ENCODE results near the gene ZMYND8. TPM values are rescaled to one million over a fixed set of nuclear protein-coding genes. Genes with fewer than 3 reads are reported as not detected.

Gene ZMYND8
- total and polyA plus RNA-seq, 7 donors = 7.8 to 46.0 (median 24.8) TPM

GRCh38 chr20:47213966-47214365 is 142.5 kb downstream of the ZMYND8 start:
- Histone ChIP-seq H3K27ac (no peak overlapping the region), H3K4me3 (no peak overlapping the region), H3K9me3 (no peaks in the 10 kb centered on the region), H3K36me3 (peaks cover 0 to 98% (median 38%) of the 10 kb centered on the region in 4 donors), H3K27me3 (no peaks in the 10 kb centered on the region), H3K4me1 (peaks cover 0 to 10% (median 0%) of the 10 kb centered on the region in 4 donors)
- TF ChIP-seq POLR2AphosphoS5 (IDR thresholded peaks at IDR 0.05) = no peak
- TF ChIP-seq CTCF (IDR thresholded peaks at IDR 0.05) = no peak
- TF ChIP-seq POLR2A (IDR thresholded peaks at IDR 0.05) = no peak
- TF ChIP-seq EP300 (IDR thresholded peaks at IDR 0.05) = no peak
- intact Hi-C loops (cut with DNase I) = no loop called here
- 95 to 97% methylated on average over 9 of the region's 9 CpGs for WGBS, 2 donors
- DNase-seq = no peak

- peaks cover 0 to 95% (median 41%) of the 10 kb centered on the region in 4 donors for H3K36me3 ChIP-seq
- WGBS, 2 donors = 91 to 92% methylated on average over 9 of the region's 9 CpGs
- intact Hi-C loops (cut with DNase I) = no loop called here
These were observed 143.8 kb downstream of the ZMYND8 start for GRCh38 chr20:47212606-47213207.

GRCh38 chr20:47211036-47211435 is 145.5 kb downstream of the ZMYND8 start:
- TF ChIP-seq EP300 (IDR thresholded peaks at IDR 0.05) (no peak), POLR2AphosphoS5 (IDR thresholded peaks at IDR 0.05) (no peak), CTCF (IDR thresholded peaks at IDR 0.05) (no peak), POLR2A (IDR thresholded peaks at IDR 0.05) (no peak)
- intact Hi-C loops (cut with DNase I) = no loop called here
- Histone ChIP-seq H3K4me3 (no peak overlapping the region), H3K27ac (no peak overlapping the region), H3K36me3 (peaks cover 0 to 79% (median 41%) of the 10 kb centered on the region in 4 donors), H3K9me3 (no peaks in the 10 kb centered on the region), H3K27me3 (no peaks in the 10 kb centered on the region), H3K4me1 (no peaks in the 10 kb centered on the region)
- 93 to 95% methylated on average over 7 of the region's 7 CpGs for WGBS, 2 donors
- no peak for DNase-seq

More at GRCh38 chr20:47212606-47213207, 143.8 kb downstream of the ZMYND8 start:
- H3K4me3 ChIP-seq = no peak overlapping the region
- no peak for DNase-seq
- H3K9me3 ChIP-seq = no peaks in the 10 kb centered on the region
- TF ChIP-seq CTCF (IDR thresholded peaks at IDR 0.05) (no peak), POLR2A (IDR thresholded peaks at IDR 0.05) (no peak), POLR2AphosphoS5 (IDR thresholded peaks at IDR 0.05) (no peak)
- no peak overlapping the region for H3K27ac ChIP-seq
- no peaks in the 10 kb centered on the region for H3K27me3 ChIP-seq
- peaks cover 0 to 1% (median 0%) of the 10 kb centered on the region in 4 donors for H3K4me1 ChIP-seq

GRCh38 chr20:47210470-47210869 is 146.0 kb downstream of the ZMYND8 start:
- no peaks in the 10 kb centered on the region for H3K27me3 ChIP-seq
- H3K9me3 ChIP-seq = no peaks in the 10 kb centered on the region
- DNase-seq = no peak
- H3K4me3 ChIP-seq = no peak overlapping the region
- H3K27ac ChIP-seq = no peak overlapping the region
- intact Hi-C loops (cut with DNase I) = no loop called here
- H3K4me1 ChIP-seq = no peaks in the 10 kb centered on the region
- no peak for TF ChIP-seq CTCF (IDR thresholded peaks at IDR 0.05)
- TF ChIP-seq EP300 (IDR thresholded peaks at IDR 0.05) = no peak
- no peak for TF ChIP-seq POLR2A (IDR thresholded peaks at IDR 0.05)
- TF ChIP-seq POLR2AphosphoS5 (IDR thresholded peaks at IDR 0.05) = no peak
- peaks cover 0 to 73% (median 41%) of the 10 kb centered on the region in 4 donors for H3K36me3 ChIP-seq
- 96 to 97% methylated on average over 13 of the region's 13 CpGs for WGBS, 2 donors

- no peak for DNase-seq
- 96 to 97% methylated on average over 17 of the region's 17 CpGs for WGBS, 2 donors
- peaks cover 0 to 68% (median 40%) of the 10 kb centered on the region in 4 donors for H3K36me3 ChIP-seq
- H3K27me3 ChIP-seq = no peaks in the 10 kb centered on the region
- H3K4me3 ChIP-seq = no peak overlapping the region
- no peak for TF ChIP-seq EP300 (IDR thresholded peaks at IDR 0.05)
- TF ChIP-seq CTCF (IDR thresholded peaks at IDR 0.05) = no peak
- TF ChIP-seq POLR2AphosphoS5 (IDR thresholded peaks at IDR 0.05) = no peak
- TF ChIP-seq POLR2A (IDR thresholded peaks at IDR 0.05) = no peak
- H3K4me1 ChIP-seq = no peaks in the 10 kb centered on the region
- intact Hi-C loops (cut with DNase I) = no loop called here
- no peaks in the 10 kb centered on the region for H3K9me3 ChIP-seq
- H3K27ac ChIP-seq = no peak overlapping the region
These were observed 146.5 kb downstream of the ZMYND8 start for GRCh38 chr20:47209982-47210381.
